Epithelial cell of esophagus (primary cell): ENCODE results near the gene C16orf90.

Experiments
- DNase-seq: peaks from one replicate; pipeline ENCODE4 v3.0.0; 2010; ENCODE audit warnings: low read depth
- H3K4me3 ChIP-seq: 2 replicates; pipeline ENCODE4 v1.5.1; 2011; ENCODE audit warnings: mild to moderate bottlenecking, low read length, control low read depth
- CTCF ChIP-seq: IDR thresholded peaks from 2 replicates; pipeline ENCODE4 v1.5.1; 2011; ENCODE audit warnings: low read depth, mild to moderate bottlenecking, low read length, control low read depth, inconsistent platforms; ENCODE audit not compliant: insufficient read depth; ENCODE audit errors: missing control alignments

The C16orf90 gene

GRCh38 chr16:3485097-3485745, 10.1 kb downstream of the C16orf90 start:
- DNase-seq = no peak
- TF ChIP-seq CTCF = no peak
- H3K4me3 ChIP-seq = no peak overlapping the region

- DNase-seq = no peak
- H3K4me3 ChIP-seq = no peak overlapping the region
- no peak for TF ChIP-seq CTCF
These were observed 10.8 kb downstream of the C16orf90 start for GRCh38 chr16:3484318-3485096.

GRCh38 chr16:3482659-3483241, 12.5 kb downstream of the C16orf90 start:
- no peak for TF ChIP-seq CTCF
- DNase-seq = no peak
- no peak overlapping the region for H3K4me3 ChIP-seq

GRCh38 chr16:3481696-3482658, 13.3 kb downstream of the C16orf90 start:
- DNase-seq = no peak
- H3K4me3 ChIP-seq = no peak overlapping the region
- TF ChIP-seq CTCF = no peak

- DNase-seq = no peak
- TF ChIP-seq CTCF = no peak
- H3K4me3 ChIP-seq = no peak overlapping the region
These were observed 14.2 kb downstream of the C16orf90 start for GRCh38 chr16:3480901-3481695.
